ENCODE measurements around the gene COL5A1.

The COL5A1 gene

GRCh38 chr9:134648701-134649530, 7.3 kb downstream of the COL5A1 start:
- no peak overlapping the region for H4K8ac ChIP-seq (ENCODE audit: low read depth, low read length)
- H3K27me3 ChIP-seq (ENCODE audit: insufficient read depth, low read length, poor library complexity): no peaks in the 10 kb centered on the region
- H3K79me2 ChIP-seq (ENCODE audit: control insufficient read depth, insufficient read depth, low read length): peaks cover 84% of the 10 kb centered on the region
- no peak for DNase-seq
- H2BK5ac ChIP-seq (ENCODE audit: low read length): no peak overlapping the region
- no peak overlapping the region for H3K23ac ChIP-seq (ENCODE audit: low read length)
- H3K56ac ChIP-seq (ENCODE audit: low read length): no peak overlapping the region
- H3K4me1 ChIP-seq (ENCODE audit: control insufficient read depth, low read depth, low read length): peaks cover 4% of the 10 kb centered on the region
- no peak overlapping the region for H2BK15ac ChIP-seq (replicated peaks; ENCODE audit: low read depth)
- no peak overlapping the region for H2BK120ac ChIP-seq (ENCODE audit: low read depth, low read length)
- peaks cover 48% of the 10 kb centered on the region for H3K79me1 ChIP-seq (ENCODE audit: low read length)
- no peak overlapping the region for H2AK5ac ChIP-seq (ENCODE audit: low read length)
- no peak overlapping the region for H3K4me2 ChIP-seq (ENCODE audit: low read length)
- no peak overlapping the region for H3K18ac ChIP-seq (ENCODE audit: low read length)
- H3K27ac ChIP-seq (ENCODE audit: low read depth, low read length): no peak overlapping the region
- H4K5ac ChIP-seq (ENCODE audit: low read length): no peak overlapping the region
- no peak overlapping the region for H3K4me3 ChIP-seq (ENCODE audit: low read length)
- peaks cover 8% of the 10 kb centered on the region for H3K36me3 ChIP-seq (ENCODE audit: control insufficient read depth, insufficient read depth, low read length)
- WGBS (ENCODE audit: extremely low coverage, insufficient coverage, low lambda C conversion rate): no CpG with 5 or more reads among the region's 20 CpGs
- H3K4ac ChIP-seq (ENCODE audit: low read depth, low read length): no peak overlapping the region
- no peak overlapping the region for H3K9ac ChIP-seq (ENCODE audit: low read length)

DNA sequence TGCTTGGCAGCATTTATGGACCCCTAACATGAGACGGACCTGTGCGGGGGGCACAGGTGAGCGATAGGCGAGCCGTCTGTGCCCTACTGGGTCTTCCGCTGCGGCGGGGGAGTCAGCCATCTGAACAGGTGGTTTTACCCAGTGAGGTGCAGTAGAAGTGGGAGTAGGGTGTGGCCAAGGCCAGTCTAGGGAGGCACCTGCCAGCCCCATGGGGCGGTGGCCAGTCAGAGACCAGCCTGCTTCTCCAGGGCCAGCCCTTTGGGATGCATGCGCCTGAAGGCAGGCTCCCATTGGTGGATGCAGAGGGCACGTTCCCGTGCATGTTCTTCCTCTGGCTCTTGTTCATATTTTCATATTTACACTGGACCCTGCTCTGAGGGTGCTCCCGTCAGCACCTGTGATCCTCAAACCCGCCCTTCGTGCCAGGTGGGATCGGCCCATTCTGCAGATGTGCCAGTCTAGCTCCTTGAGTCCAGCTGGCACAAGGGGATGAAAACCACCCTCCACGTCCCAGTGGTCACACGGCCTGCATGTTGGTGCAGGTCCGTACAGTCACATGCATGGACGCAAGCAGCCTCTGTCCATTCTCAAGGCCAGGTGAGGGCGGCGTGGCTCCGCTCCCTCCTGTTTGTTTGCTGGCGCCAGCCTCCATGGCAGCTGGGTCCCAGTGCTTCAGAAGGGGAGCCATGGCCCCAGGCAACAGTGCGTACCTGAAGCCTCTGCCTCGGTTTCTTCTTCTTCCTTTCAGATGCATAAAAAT, 9.0 kb downstream of the COL5A1 start:
- Histone ChIP-seq H2BK120ac (ENCODE audit: low read depth, low read length) (no peak overlapping the region), H4K5ac (ENCODE audit: low read length) (no peak overlapping the region), H3K56ac (ENCODE audit: low read length) (no peak overlapping the region), H3K27me3 (ENCODE audit: insufficient read depth, low read length, poor library complexity) (no peaks in the 10 kb centered on the region), H3K4ac (ENCODE audit: low read depth, low read length) (no peak overlapping the region), H3K27ac (ENCODE audit: low read depth, low read length) (no peak overlapping the region), H3K79me1 (ENCODE audit: low read length) (peaks cover 46% of the 10 kb centered on the region), H2BK15ac (replicated peaks; ENCODE audit: low read depth) (no peak overlapping the region), H3K79me2 (ENCODE audit: control insufficient read depth, insufficient read depth, low read length) (peaks cover 78% of the 10 kb centered on the region), H4K8ac (ENCODE audit: low read depth, low read length) (no peak overlapping the region), H3K4me2 (ENCODE audit: low read length) (no peak overlapping the region), H3K4me1 (ENCODE audit: control insufficient read depth, low read depth, low read length) (no peaks in the 10 kb centered on the region), H3K9ac (ENCODE audit: low read length) (no peak overlapping the region), H2BK5ac (ENCODE audit: low read length) (no peak overlapping the region), H3K18ac (ENCODE audit: low read length) (no peak overlapping the region), H3K23ac (ENCODE audit: low read length) (no peak overlapping the region), H3K4me3 (ENCODE audit: low read length) (no peak overlapping the region), H2AK5ac (ENCODE audit: low read length) (no peak overlapping the region), H3K36me3 (ENCODE audit: control insufficient read depth, insufficient read depth, low read length) (peaks cover 8% of the 10 kb centered on the region)
- DNase-seq: no peak
- WGBS (ENCODE audit: extremely low coverage, insufficient coverage, low lambda C conversion rate): no CpG with 5 or more reads among the region's 26 CpGs

- DNase-seq: no peak
- Histone ChIP-seq H3K9ac (ENCODE audit: low read length) (no peak overlapping the region), H3K27me3 (ENCODE audit: insufficient read depth, low read length, poor library complexity) (no peaks in the 10 kb centered on the region), H3K23ac (ENCODE audit: low read length) (no peak overlapping the region), H3K79me2 (ENCODE audit: control insufficient read depth, insufficient read depth, low read length) (peaks cover 71% of the 10 kb centered on the region), H3K56ac (ENCODE audit: low read length) (no peak overlapping the region), H2BK120ac (ENCODE audit: low read depth, low read length) (no peak overlapping the region), H4K8ac (ENCODE audit: low read depth, low read length) (no peak overlapping the region), H3K18ac (ENCODE audit: low read length) (no peak overlapping the region), H2AK5ac (ENCODE audit: low read length) (no peak overlapping the region), H2BK15ac (replicated peaks; ENCODE audit: low read depth) (no peak overlapping the region), H3K79me1 (ENCODE audit: low read length) (peaks cover 43% of the 10 kb centered on the region), H3K4ac (ENCODE audit: low read depth, low read length) (no peak overlapping the region), H3K4me2 (ENCODE audit: low read length) (no peak overlapping the region), H3K4me1 (ENCODE audit: control insufficient read depth, low read depth, low read length) (no peaks in the 10 kb centered on the region), H3K36me3 (ENCODE audit: control insufficient read depth, insufficient read depth, low read length) (peaks cover 8% of the 10 kb centered on the region), H3K27ac (ENCODE audit: low read depth, low read length) (no peak overlapping the region), H3K4me3 (ENCODE audit: low read length) (no peak overlapping the region), H4K5ac (ENCODE audit: low read length) (no peak overlapping the region), H2BK5ac (ENCODE audit: low read length) (no peak overlapping the region)
- no CpG with 5 or more reads among the region's 10 CpGs for WGBS (ENCODE audit: extremely low coverage, insufficient coverage, low lambda C conversion rate)
Observed at GRCh38 chr9:134651226-134651905, 9.8 kb downstream of the COL5A1 start.

GRCh38 chr9:134652291-134653225, 11.0 kb downstream of the COL5A1 start:
- peaks cover 59% of the 10 kb centered on the region for H3K79me2 ChIP-seq (ENCODE audit: control insufficient read depth, insufficient read depth, low read length)
- peaks cover 31% of the 10 kb centered on the region for H3K79me1 ChIP-seq (ENCODE audit: low read length)
- no CpG with 5 or more reads among the region's 28 CpGs for WGBS (ENCODE audit: extremely low coverage, insufficient coverage, low lambda C conversion rate)
- H4K8ac ChIP-seq (ENCODE audit: low read depth, low read length): no peak overlapping the region
- H2AK5ac ChIP-seq (ENCODE audit: low read length): no peak overlapping the region
- H2BK15ac ChIP-seq (replicated peaks; ENCODE audit: low read depth): no peak overlapping the region
- no peak overlapping the region for H3K9ac ChIP-seq (ENCODE audit: low read length)
- H2BK120ac ChIP-seq (ENCODE audit: low read depth, low read length): no peak overlapping the region
- no peak overlapping the region for H3K18ac ChIP-seq (ENCODE audit: low read length)
- H3K4me2 ChIP-seq (ENCODE audit: low read length): no peak overlapping the region
- H3K56ac ChIP-seq (ENCODE audit: low read length): no peak overlapping the region
- H3K27ac ChIP-seq (ENCODE audit: low read depth, low read length): no peak overlapping the region
- H3K4me3 ChIP-seq (ENCODE audit: low read length): no peak overlapping the region
- H2BK5ac ChIP-seq (ENCODE audit: low read length): no peak overlapping the region
- H3K23ac ChIP-seq (ENCODE audit: low read length): no peak overlapping the region
- H3K4me1 ChIP-seq (ENCODE audit: control insufficient read depth, low read depth, low read length): no peaks in the 10 kb centered on the region
- H3K36me3 ChIP-seq (ENCODE audit: control insufficient read depth, insufficient read depth, low read length): peaks cover 4% of the 10 kb centered on the region
- H3K4ac ChIP-seq (ENCODE audit: low read depth, low read length): no peak overlapping the region
- DNase-seq: no peak
- H4K5ac ChIP-seq (ENCODE audit: low read length): no peak overlapping the region
- H3K27me3 ChIP-seq (ENCODE audit: insufficient read depth, low read length, poor library complexity): no peaks in the 10 kb centered on the region

DNA sequence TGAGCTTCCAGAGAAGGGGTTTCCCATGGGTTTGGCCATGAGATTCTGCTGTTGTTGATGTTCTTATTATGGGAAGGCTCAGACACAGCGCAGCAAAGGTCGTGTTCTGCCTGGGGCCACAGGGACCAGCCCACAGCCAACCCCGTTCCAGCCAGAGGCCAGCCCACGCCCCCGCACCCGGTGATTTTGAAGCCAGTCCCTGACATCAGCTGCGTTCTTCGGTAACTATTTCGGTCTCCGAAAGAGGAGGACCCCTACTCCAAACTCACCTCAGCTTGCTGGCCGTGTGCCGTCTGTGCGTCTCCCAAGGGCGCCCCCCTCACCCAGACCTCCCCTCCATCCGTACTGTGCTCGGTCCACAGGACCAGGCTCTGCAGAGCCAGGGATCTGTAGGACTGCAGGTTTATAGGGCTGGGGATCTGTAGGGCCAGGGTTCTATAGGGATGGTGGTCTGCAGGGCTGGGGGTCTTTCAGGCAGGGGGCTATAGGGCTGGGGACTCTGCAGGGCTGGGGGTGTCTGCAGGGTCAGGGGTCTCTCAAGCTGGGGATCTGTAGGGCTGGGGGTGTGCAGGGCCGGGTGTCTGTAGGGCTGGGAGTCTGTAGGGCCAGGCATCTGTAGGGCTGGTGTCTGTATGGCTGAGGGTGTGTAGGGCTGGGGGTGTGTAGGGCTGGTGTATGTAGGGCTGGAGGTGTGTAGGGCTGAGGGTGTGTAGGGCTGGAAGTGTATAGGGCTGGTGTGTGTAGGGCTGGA, 11.8 kb downstream of the COL5A1 start:
- H4K5ac ChIP-seq (ENCODE audit: low read length): no peak overlapping the region
- no peak overlapping the region for H3K4me2 ChIP-seq (ENCODE audit: low read length)
- no peak for DNase-seq
- no peak overlapping the region for H2BK5ac ChIP-seq (ENCODE audit: low read length)
- peaks cover 57% of the 10 kb centered on the region for H3K79me2 ChIP-seq (ENCODE audit: control insufficient read depth, insufficient read depth, low read length)
- H2AK5ac ChIP-seq (ENCODE audit: low read length): no peak overlapping the region
- H3K4me1 ChIP-seq (ENCODE audit: control insufficient read depth, low read depth, low read length): no peaks in the 10 kb centered on the region
- H3K27ac ChIP-seq (ENCODE audit: low read depth, low read length): no peak overlapping the region
- H2BK120ac ChIP-seq (ENCODE audit: low read depth, low read length): no peak overlapping the region
- H3K27me3 ChIP-seq (ENCODE audit: insufficient read depth, low read length, poor library complexity): no peaks in the 10 kb centered on the region
- no peak overlapping the region for H3K18ac ChIP-seq (ENCODE audit: low read length)
- no peak overlapping the region for H3K4ac ChIP-seq (ENCODE audit: low read depth, low read length)
- no peak overlapping the region for H3K56ac ChIP-seq (ENCODE audit: low read length)
- no peak overlapping the region for H4K8ac ChIP-seq (ENCODE audit: low read depth, low read length)
- H3K79me1 ChIP-seq (ENCODE audit: low read length): peaks cover 30% of the 10 kb centered on the region
- no peak overlapping the region for H3K4me3 ChIP-seq (ENCODE audit: low read length)
- no peak overlapping the region for H3K23ac ChIP-seq (ENCODE audit: low read length)
- peaks cover 2% of the 10 kb centered on the region for H3K36me3 ChIP-seq (ENCODE audit: control insufficient read depth, insufficient read depth, low read length)
- WGBS (ENCODE audit: extremely low coverage, insufficient coverage, low lambda C conversion rate): no CpG with 5 or more reads among the region's 17 CpGs
- H2BK15ac ChIP-seq (replicated peaks; ENCODE audit: low read depth): no peak overlapping the region
- H3K9ac ChIP-seq (ENCODE audit: low read length): no peak overlapping the region
